ENCODE measurements around the gene ARX. TPM values are rescaled to one million over a fixed set of nuclear protein-coding genes. Genes with fewer than 3 reads are reported as not detected.

The ARX gene
- total and polyA plus RNA-seq, 9 of the 15 experiments (the other 6 are each of a cell fraction or from before 2014, with no cell fraction given): 0.03 TPM; not detected in 8

GRCh38 chrX:24981030-24981429 lies 34.7 kb downstream of the ARX start (continued):
- TF ChIP-seq ZKSCAN1 (IDR thresholded peaks at IDR 0.05; ENCODE audit: low read depth, low read length): no peak

- DNase-seq (ENCODE audit: extremely low read depth in 1 of 4, low spot score in 3 of 4) (no peak), FAIRE-seq (no peak), ATAC-seq (no peak)
- 100% methylated on average over 3 of the region's 3 CpGs for WGBS (ENCODE audit: insufficient coverage, low coverage, missing lambda C conversion rate)
- H3K27me3 ChIP-seq (ENCODE audit: control insufficient read depth in 2 of 2, insufficient read depth in 2 of 2, low read length in 2 of 2): no peaks in the 10 kb centered on the region
- H3K9me1 ChIP-seq (ENCODE audit: control insufficient read depth, insufficient read depth, low read length): no peaks in the 10 kb centered on the region
- intact Hi-C loops (cut with micrococcal nuclease): no loop called here
- ChIA-PET CTCF (ENCODE audit: low intra/inter-chr PET ratio) (no interaction called here), POLR2A (no interaction called here)
- H3K27ac ChIP-seq (ENCODE audit: extremely low read depth, low read depth, low read length): no peak overlapping the region
- H3K36me3 ChIP-seq (ENCODE audit: control insufficient read depth, insufficient read depth, low read length): no peaks in the 10 kb centered on the region
- no peaks in the 10 kb centered on the region for H3K79me2 ChIP-seq (ENCODE audit: control insufficient read depth, insufficient read depth, low read length)
- H3K9ac ChIP-seq (ENCODE audit: insufficient read depth in 1 of 2, low read depth in 2 of 2, low read length in 2 of 2): no peak overlapping the region
- H3K4me1 ChIP-seq (replicated peaks in 1 of 2; ENCODE audit: control insufficient read depth in 2 of 2, insufficient read depth in 2 of 2, low read length in 2 of 2): no peaks in the 10 kb centered on the region
- BruUV-seq (replicated peaks): no TSS peak
- in situ Hi-C loops (cut with MboI): no loop called here
- H3K4me2 ChIP-seq (ENCODE audit: insufficient read depth, low read length): no peak overlapping the region
- no peak overlapping the region for H3K4me3 ChIP-seq
- no peak for TF ChIP-seq AFF1 (IDR thresholded peaks at IDR 0.05; ENCODE audit: low read depth in 1 of 2, partially characterized antibody in 2 of 2)
- TF ChIP-seq POLR2G (IDR thresholded peaks at IDR 0.05; ENCODE audit: low read depth, low read length): no peak
- no peak for TF ChIP-seq PCBP1 (IDR thresholded peaks at IDR 0.05; ENCODE audit: low read depth, low read length, poor library complexity, severe bottlenecking)
- no peak for TF ChIP-seq TCF7L2 (IDR thresholded peaks at IDR 0.05; ENCODE audit: low read depth, low read length)
- no peak for TF ChIP-seq CREBBP (IDR thresholded peaks at IDR 0.05; ENCODE audit: low read depth, low read length)
- TF ChIP-seq SAP30 (IDR thresholded peaks at IDR 0.05; ENCODE audit: borderline replicate concordance, insufficient read depth, low read depth, low read length, poor library complexity, severe bottlenecking): no peak
- TF ChIP-seq BACH1 (tag; IDR thresholded peaks at IDR 0.05): no peak
- TF ChIP-seq ZNF436 (CRISPR knock-in tag; IDR thresholded peaks at IDR 0.05): no peak
- no peak for TF ChIP-seq ZNF511 (CRISPR knock-in tag; IDR thresholded peaks at IDR 0.05)
- no peaks in the 10 kb centered on the region for H3K9me3 ChIP-seq (replicated peaks; ENCODE audit: control insufficient read depth, insufficient read depth, low read depth, low read length)
- no peaks in the 10 kb centered on the region for H4K20me1 ChIP-seq (replicated peaks; ENCODE audit: control insufficient read depth, insufficient read depth, low read length)
- no peak overlapping the region for H2AFZ ChIP-seq (ENCODE audit: low read depth, low read length)
These were observed 36.7 kb downstream of the ARX start for GRCh38 chrX:24979081-24979480.
